Brain microvascular endothelial cell (primary cell): ENCODE results near the gene UNC13B.

Source experiments
- DNase-seq: peaks from one replicate; pipeline ENCODE4 v3.0.0-alpha.2; 2020
- H3K27ac ChIP-seq: fragments of 250-450 bp; sonication (Bioruptor Pico); 2 replicates; pipeline ENCODE4 v1.5.1; 2020; ENCODE audit warnings: mild to moderate bottlenecking, moderate library complexity
- H3K27me3 ChIP-seq: fragments of 250-450 bp; sonication (Bioruptor Pico); replicated peaks from 2 replicates; pipeline ENCODE4 v1.5.1; 2020; ENCODE audit warnings: mild to moderate bottlenecking
- H3K36me3 ChIP-seq: fragments of 250-450 bp; sonication (Bioruptor Pico); replicated peaks from 2 replicates; pipeline ENCODE4 v1.5.1; 2020; ENCODE audit warnings: mild to moderate bottlenecking
- H3K4me3 ChIP-seq: 2 replicates; pipeline ENCODE4 v1.5.1; 2011; ENCODE audit warnings: low read depth, mild to moderate bottlenecking, control low read depth, low read length, moderate library complexity
- CTCF ChIP-seq: IDR thresholded peaks from 2 replicates; pipeline ENCODE4 v1.5.1; 2011; ENCODE audit warnings: low read depth, mild to moderate bottlenecking, moderate library complexity, low read length, control low read depth, inconsistent platforms; ENCODE audit errors: missing control alignments
- in situ Hi-C: cut with HindIII; loops from 2 replicates; pipeline ENCODE4 v1.10.0; 2017; ENCODE audit warnings: low sequenced_read_pairs, low pct_ligation_motif_present

The UNC13B gene

GRCh38 chr9:35426627-35427026 is 264.8 kb downstream of the UNC13B start:
- H3K27me3 ChIP-seq: no peaks in the 10 kb centered on the region
- TF ChIP-seq CTCF: no peak
- H3K4me3 ChIP-seq: no peak overlapping the region
- in situ Hi-C loops: no loop called here
- no peaks in the 10 kb centered on the region for H3K36me3 ChIP-seq
- H3K27ac ChIP-seq: no peak overlapping the region
- no peak for DNase-seq

GRCh38 chr9:35431467-35431866 is 269.7 kb downstream of the UNC13B start:
- no peak for DNase-seq
- Histone ChIP-seq H3K27me3 (no peaks in the 10 kb centered on the region), H3K27ac (no peak overlapping the region), H3K36me3 (no peaks in the 10 kb centered on the region), H3K4me3 (no peak overlapping the region)
- no peak for TF ChIP-seq CTCF
- in situ Hi-C loops: no loop called here

GRCh38 chr9:35432076-35432475 is 270.3 kb downstream of the UNC13B start:
- in situ Hi-C loops: no loop called here
- no peak overlapping the region for H3K27ac ChIP-seq

GRCh38 chr9:35436933-35437332 is 275.1 kb downstream of the UNC13B start:
- DNase-seq: no peak
- TF ChIP-seq CTCF: no peak
- in situ Hi-C loops: no loop called here
- no peaks in the 10 kb centered on the region for H3K36me3 ChIP-seq
- no peaks in the 10 kb centered on the region for H3K27me3 ChIP-seq
- H3K4me3 ChIP-seq: no peak overlapping the region
- H3K27ac ChIP-seq: no peak overlapping the region

More at GRCh38 chr9:35432076-35432475, 270.3 kb downstream of the UNC13B start:
- H3K4me3 ChIP-seq: no peak overlapping the region
- no peaks in the 10 kb centered on the region for H3K36me3 ChIP-seq
- TF ChIP-seq CTCF: no peak
- no peak for DNase-seq
- no peaks in the 10 kb centered on the region for H3K27me3 ChIP-seq

- Histone ChIP-seq H3K4me3 (no peak overlapping the region), H3K27me3 (no peaks in the 10 kb centered on the region), H3K36me3 (no peaks in the 10 kb centered on the region), H3K27ac (no peak overlapping the region)
- in situ Hi-C loops: no loop called here
- DNase-seq: no peak
- no peak for TF ChIP-seq CTCF
These were observed 284.2 kb downstream of the UNC13B start for GRCh38 chr9:35446012-35446411.

- Histone ChIP-seq H3K4me3 (no peak overlapping the region), H3K36me3 (no peaks in the 10 kb centered on the region), H3K27me3 (no peaks in the 10 kb centered on the region), H3K27ac (no peak overlapping the region)
- no peak for TF ChIP-seq CTCF
- in situ Hi-C loops: no loop called here
- peak; percentile 29 for DNase-seq
These were observed 286.7 kb downstream of the UNC13B start for GRCh38 chr9:35448496-35448895.
